ENCODE data around the gene CISTR.

DNA sequence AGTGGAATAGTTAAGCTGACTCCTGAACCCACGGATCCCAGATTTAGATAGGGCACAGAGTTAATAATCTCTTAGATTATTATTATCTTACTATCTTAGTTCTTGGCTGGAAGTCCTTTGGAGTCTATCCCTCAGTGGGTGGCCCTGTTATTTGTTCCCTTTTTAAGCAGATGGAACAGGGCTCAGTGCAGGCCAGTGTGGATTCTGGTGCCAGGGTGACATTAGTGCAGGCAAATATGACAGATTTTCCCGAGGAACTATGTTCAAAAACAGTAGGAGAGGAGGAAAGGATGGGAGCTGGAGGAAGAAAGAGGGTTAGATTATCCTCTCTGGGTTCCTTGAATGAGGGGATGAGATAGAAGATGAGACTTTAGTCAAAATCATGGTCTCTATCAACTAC lies 41.4 kb upstream of the CISTR start:
- no peak for TF ChIP-seq POLR2AphosphoS5 (IDR thresholded peaks at IDR 0.05; ENCODE audit: borderline replicate concordance, low read depth, low read length)
- TF ChIP-seq EZH2 (IDR thresholded peaks at IDR 0.05): no peak
- no peak for TF ChIP-seq FOXP2 (optimal IDR thresholded peaks at IDR 0.05; ENCODE audit: control extremely low read depth, extremely low read length, insufficient read depth)

All from SK-N-MC (cell line).